HepG2 (cell line): ENCODE measurements around the gene ZNRD2. TPM values are rescaled to one million over a fixed set of nuclear protein-coding genes. Genes with fewer than 3 reads are reported as not detected.

ENCODE experiments used
- ATF1 ChIP-seq: IDR thresholded peaks from 2 replicates; pipeline ENCODE4 v1.6.1; 2016; ENCODE audit warnings: mild to moderate bottlenecking, control low read depth
- ATF2 ChIP-seq: sonication (generic); formaldehyde crosslinking; IDR thresholded peaks from 2 replicates; pipeline ENCODE4 v1.4.0; 2020; ENCODE audit warnings: missing genetic modification reagents
- BATF2 ChIP-seq: sonication (generic); formaldehyde crosslinking; IDR thresholded peaks from 2 replicates; pipeline ENCODE4 v1.8.0; 2022; ENCODE audit warnings: mild to moderate bottlenecking, missing genetic modification reagents, moderate library complexity
- CSRNP2 ChIP-seq: sonication (generic); formaldehyde crosslinking; conservative IDR thresholded peaks from 2 replicates; pipeline ENCODE4 v1.8.0; 2022; ENCODE audit warnings: low read depth, missing genetic modification reagents
- E2F1 ChIP-seq: sonication (generic); formaldehyde crosslinking; IDR thresholded peaks from 2 replicates; pipeline ENCODE4 v1.5.0; 2020; ENCODE audit warnings: missing genetic modification reagents
- FOSL2 ChIP-seq: sonication (generic); formaldehyde crosslinking; IDR thresholded peaks from 2 replicates; pipeline ENCODE4 v1.4.0; 2020; ENCODE audit warnings: missing genetic modification reagents
- GLI4 ChIP-seq: sonication (generic); formaldehyde crosslinking; IDR thresholded peaks from 2 replicates; pipeline ENCODE4 v1.5.1; 2020; ENCODE audit warnings: missing genetic modification reagents, mild to moderate bottlenecking, moderate library complexity, borderline replicate concordance
- GMEB2 ChIP-seq: IDR thresholded peaks from 2 replicates; pipeline ENCODE4 v1.6.1; 2016; ENCODE audit warnings: missing biosample characterization, missing genetic modification reagents, low read depth
- KAT8 ChIP-seq: IDR thresholded peaks from 2 replicates; pipeline ENCODE4 v1.6.1; 2016; ENCODE audit warnings: missing genetic modification reagents, missing compliant biosample characterization
- KMT2B ChIP-seq: IDR thresholded peaks from 2 replicates; pipeline ENCODE4 v1.6.1; 2016; ENCODE audit warnings: missing genetic modification reagents, missing compliant biosample characterization
- NCOA2 ChIP-seq: sonication (generic); formaldehyde crosslinking; IDR thresholded peaks from 2 replicates; pipeline ENCODE4 v1.8.0; 2022; ENCODE audit warnings: inconsistent platforms
- NR2F1 ChIP-seq, 2 experiments: fragments of 450-650 bp in 1 of 2; formaldehyde crosslinking in 1 of 2; IDR thresholded peaks; 2 replicates each; pipeline versions ENCODE4 v1.5.0 to v1.6.1; 2016 to 2020; ENCODE audit warnings: mild to moderate bottlenecking in 1 of 2, missing compliant biosample characterization in 1 of 2, missing genetic modification reagents in 1 of 2, moderate library complexity in 1 of 2
- PHF20 ChIP-seq: sonication (generic); formaldehyde crosslinking; IDR thresholded peaks from 2 replicates; pipeline ENCODE4 v1.5.0; 2020; ENCODE audit warnings: mild to moderate bottlenecking, missing genetic modification reagents
- SMARCE1 ChIP-seq: fragments of 450-650 bp; IDR thresholded peaks from 2 replicates; pipeline ENCODE4 v1.6.1; 2017; ENCODE audit warnings: borderline replicate concordance
- TBX2 ChIP-seq: sonication (generic); formaldehyde crosslinking; IDR thresholded peaks from 2 replicates; pipeline ENCODE4 v1.5.0; 2020; ENCODE audit warnings: missing genetic modification reagents, mild to moderate bottlenecking, borderline replicate concordance
- TEAD3 ChIP-seq: optimal IDR thresholded peaks from 2 replicates; pipeline ENCODE3; 2016; ENCODE audit warnings: borderline replicate concordance
- ZBTB38 ChIP-seq: sonication (generic); formaldehyde crosslinking; IDR thresholded peaks from 2 replicates; pipeline ENCODE4 v1.5.1; 2020; ENCODE audit warnings: mild to moderate bottlenecking, missing genetic modification reagents
- ZNF256 ChIP-seq: sonication (generic); formaldehyde crosslinking; conservative IDR thresholded peaks from 2 replicates; pipeline ENCODE4 v1.4.0; 2020; ENCODE audit warnings: missing genetic modification reagents
- ZNF432 ChIP-seq: sonication (generic); formaldehyde crosslinking; IDR thresholded peaks from 2 replicates; pipeline ENCODE4 v1.5.0; 2020; ENCODE audit warnings: missing genetic modification reagents, mild to moderate bottlenecking, borderline replicate concordance
- ZNF580 ChIP-seq: IDR thresholded peaks from 2 replicates; pipeline ENCODE4 v1.6.1; 2016; ENCODE audit warnings: low read depth, borderline replicate concordance
- ZNF772 ChIP-seq: sonication (generic); formaldehyde crosslinking; IDR thresholded peaks from 2 replicates; pipeline ENCODE4 v1.5.0; 2020; ENCODE audit warnings: mild to moderate bottlenecking, missing genetic modification reagents
- ZNF878 ChIP-seq: sonication (generic); formaldehyde crosslinking; IDR thresholded peaks from 2 replicates; pipeline ENCODE4 v1.8.1; 2023; ENCODE audit warnings: mild to moderate bottlenecking, missing genetic modification reagents, moderate library complexity
- ZSCAN31 ChIP-seq: sonication (generic); formaldehyde crosslinking; IDR thresholded peaks from 2 replicates; pipeline ENCODE4 v1.5.0; 2020; ENCODE audit warnings: low read depth, mild to moderate bottlenecking, missing genetic modification reagents
- polyA plus RNA-seq, 8 experiments: library from polyadenylated mRNA; depleted of rRNA in 3 of 8; stranded (reverse) in 7 of 8; unstranded in 1 of 8; fragments of >200 nt; fragmentation: Illumina TruSeq in 4 of 8; extraction: Trizol in 4 of 8; gene quantifications; 2 replicates each; pipeline versions ENCODE4 v1.2.1 to v1.2.3, GENCODE V29; 2011 to 2016; ENCODE audit warnings: low read depth in 4 of 8, missing spikeins in 1 of 8, mixed read lengths in 1 of 8; ENCODE audit not compliant: insufficient read depth in 1 of 8
- total RNA-seq, 5 experiments: library from RNA; depleted of rRNA; stranded (reverse); fragments of >200 nt; fragmentation: Illumina TruSeq; extraction: Trizol; gene quantifications; 2 replicates each; pipeline ENCODE4 v1.2.3, GENCODE V29; 2016; ENCODE audit warnings: low read depth in 1 of 5

Gene ZNRD2
- total and polyA plus RNA-seq, 2 of the 13 experiments (the other 11 are each of a cell fraction or from before 2014, with no cell fraction given) = 29.2 to 34.0 TPM

GRCh38 chr11:65615229-65615949 lies 45.1 kb downstream of the ZNRD2 start, which contains the start of gene PCNX3 (continued):
- TF ChIP-seq GMEB2 (no peak), GLI4 (CRISPR knock-in tag) (no peak), BATF2 (CRISPR knock-in tag) (no peak), E2F1 (CRISPR knock-in tag) (peak; percentile 56; the same call in 1 of the 2 replicates), ZNF256 (CRISPR knock-in tag) (no peak), ZSCAN31 (CRISPR knock-in tag) (no peak), ZNF432 (CRISPR knock-in tag) (no peak), TEAD3 (CRISPR knock-in tag) (no peak), PHF20 (CRISPR knock-in tag) (peak; percentile 90), ZBTB38 (CRISPR knock-in tag) (peak; percentile 46; the same call in 1 of the 2 replicates), SMARCE1 (no peak), KAT8 (CRISPR knock-in tag) (peak; percentile 94), TBX2 (CRISPR knock-in tag) (peak; percentile 74), FOSL2 (CRISPR knock-in tag) (peak; percentile 45; the same call in 1 of the 2 replicates), KMT2B (no peak), NR2F1 (CRISPR knock-in tag; IDR thresholded peaks at IDR 0.05) (no peak), ATF1 (CRISPR knock-in tag) (peak; percentile 95), ATF2 (CRISPR knock-in tag) (peak; percentile 68; the same call in 1 of the 2 replicates), ZNF772 (CRISPR knock-in tag) (peak; percentile 81; the same call in 1 of the 2 replicates), ZNF580 (CRISPR knock-in tag) (0 out of 2 replicates have a peak, but pooled peaks have one; percentile 4), CSRNP2 (CRISPR knock-in tag) (no peak), ZNF878 (CRISPR knock-in tag) (0 out of 2 replicates have a peak, but pooled peaks have one; percentile 21), NCOA2 (CRISPR knock-in tag) (no peak)
